AG09309 (cell line): ENCODE data around the gene RNF123.

Experiments used
- DNase-seq: peaks from one replicate; pipeline ENCODE4 v3.0.0-alpha.2; 2010; ENCODE audit warnings: low read depth
- H3K4me3 ChIP-seq: 2 replicates; pipeline ENCODE4 v1.5.1; 2011; ENCODE audit warnings: mild to moderate bottlenecking, low read depth, low read length, moderate library complexity; ENCODE audit not compliant: control insufficient read depth
- TF ChIP-seq, protein P1 (sequence below): IDR thresholded peaks from 2 replicates; pipeline ENCODE4 v1.5.1; 2011; ENCODE audit warnings: mild to moderate bottlenecking, low read depth, low read length, inconsistent platforms; ENCODE audit not compliant: insufficient read depth, control insufficient read depth; ENCODE audit errors: missing control alignments

Gene RNF123

DNA sequence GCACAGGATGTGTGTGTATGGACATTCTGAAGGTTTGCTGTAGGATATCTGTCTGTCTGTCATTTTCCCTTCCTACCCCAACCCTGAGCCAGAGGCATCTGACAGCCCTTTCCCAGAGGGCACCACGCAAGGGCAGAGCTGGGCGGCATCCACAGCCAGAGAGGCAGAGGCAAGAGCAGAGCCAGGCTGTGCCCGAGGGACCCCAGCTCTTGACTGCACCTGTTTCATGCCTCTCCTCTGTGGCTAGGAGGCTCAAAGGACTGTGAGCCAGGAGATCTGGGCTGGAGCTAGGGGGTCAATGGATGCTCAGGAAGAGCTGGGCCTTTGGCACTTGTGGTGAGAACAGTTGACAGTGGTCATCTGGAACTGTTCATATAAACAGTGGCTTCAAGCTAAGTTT, 20.0 kb upstream of the RNF123 start:
- no peak overlapping the region for H3K4me3 ChIP-seq
- no peak for DNase-seq
- TF ChIP-seq, protein P1, sequence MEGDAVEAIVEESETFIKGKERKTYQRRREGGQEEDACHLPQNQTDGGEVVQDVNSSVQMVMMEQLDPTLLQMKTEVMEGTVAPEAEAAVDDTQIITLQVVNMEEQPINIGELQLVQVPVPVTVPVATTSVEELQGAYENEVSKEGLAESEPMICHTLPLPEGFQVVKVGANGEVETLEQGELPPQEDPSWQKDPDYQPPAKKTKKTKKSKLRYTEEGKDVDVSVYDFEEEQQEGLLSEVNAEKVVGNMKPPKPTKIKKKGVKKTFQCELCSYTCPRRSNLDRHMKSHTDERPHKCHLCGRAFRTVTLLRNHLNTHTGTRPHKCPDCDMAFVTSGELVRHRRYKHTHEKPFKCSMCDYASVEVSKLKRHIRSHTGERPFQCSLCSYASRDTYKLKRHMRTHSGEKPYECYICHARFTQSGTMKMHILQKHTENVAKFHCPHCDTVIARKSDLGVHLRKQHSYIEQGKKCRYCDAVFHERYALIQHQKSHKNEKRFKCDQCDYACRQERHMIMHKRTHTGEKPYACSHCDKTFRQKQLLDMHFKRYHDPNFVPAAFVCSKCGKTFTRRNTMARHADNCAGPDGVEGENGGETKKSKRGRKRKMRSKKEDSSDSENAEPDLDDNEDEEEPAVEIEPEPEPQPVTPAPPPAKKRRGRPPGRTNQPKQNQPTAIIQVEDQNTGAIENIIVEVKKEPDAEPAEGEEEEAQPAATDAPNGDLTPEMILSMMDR = no peak

DNA sequence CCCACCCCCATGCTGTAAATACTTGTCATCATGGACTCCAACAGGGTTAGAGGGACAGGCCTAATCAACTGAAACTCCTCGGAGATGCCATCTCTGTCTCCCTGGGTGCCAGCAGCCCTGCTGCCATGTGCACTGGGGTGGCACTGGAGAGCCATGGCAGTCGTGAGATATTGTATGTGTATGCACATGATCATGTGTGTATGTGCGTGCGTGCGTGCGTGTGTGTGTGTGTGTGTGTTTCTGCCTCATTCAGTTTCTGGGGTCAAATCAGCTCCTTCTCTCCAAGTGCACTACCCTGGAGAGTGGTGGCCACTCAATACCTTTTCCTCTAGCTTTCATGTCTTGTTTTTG, 18.4 kb upstream of the RNF123 start:
- H3K4me3 ChIP-seq = no peak overlapping the region
- TF ChIP-seq, protein P1 = no peak
- no peak for DNase-seq

DNA sequence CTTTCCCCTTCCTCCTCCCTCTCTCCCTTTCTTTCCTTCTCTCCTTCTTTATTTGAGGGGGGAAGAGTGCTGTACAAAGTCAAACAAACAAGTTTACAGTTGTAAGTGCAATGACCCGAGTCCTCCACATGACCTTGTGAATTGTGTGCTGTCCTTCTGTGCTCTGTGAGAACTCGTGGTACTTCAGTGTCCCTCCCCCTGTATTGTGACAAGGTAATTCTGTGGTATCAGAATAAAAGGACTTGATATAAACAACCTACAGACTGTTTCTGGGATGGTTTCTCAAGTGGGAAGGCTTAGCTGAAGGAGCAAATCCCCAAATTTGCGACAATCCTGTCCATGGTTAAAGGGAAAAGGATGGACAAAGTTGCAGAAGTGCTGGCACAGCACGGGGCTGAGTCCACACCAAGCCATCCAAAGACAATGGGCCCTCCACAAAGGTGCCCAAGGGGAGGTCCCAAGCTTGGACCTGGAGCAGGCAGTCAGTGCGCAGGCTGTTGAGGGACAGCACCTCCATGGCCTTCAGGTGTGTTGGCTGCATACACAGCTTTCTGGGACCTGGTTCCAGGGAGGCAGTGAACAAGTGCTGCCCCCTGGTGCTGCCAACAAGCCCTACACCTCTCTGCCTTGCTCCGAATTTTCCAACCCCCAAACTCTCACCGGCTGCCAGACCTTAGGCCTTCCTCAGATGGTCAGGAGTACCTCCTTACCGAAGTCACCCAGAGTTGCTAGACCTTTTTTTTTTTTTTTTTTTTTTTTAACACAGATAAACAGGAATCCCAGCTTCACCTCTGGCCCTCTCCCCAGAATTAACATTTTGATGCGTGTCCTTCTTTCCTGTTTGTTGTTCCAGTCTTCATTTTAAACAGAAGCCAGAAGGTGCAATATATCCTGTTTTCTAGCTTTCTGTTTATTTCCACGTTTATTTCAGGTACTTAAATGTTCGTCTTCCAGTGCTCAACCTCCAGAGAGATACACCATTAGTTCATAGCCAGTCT, 17.8 kb upstream of the RNF123 start:
- TF ChIP-seq, protein P1 = peak; percentile 95
- no peak for DNase-seq
- H3K4me3 ChIP-seq = no peak overlapping the region

DNA sequence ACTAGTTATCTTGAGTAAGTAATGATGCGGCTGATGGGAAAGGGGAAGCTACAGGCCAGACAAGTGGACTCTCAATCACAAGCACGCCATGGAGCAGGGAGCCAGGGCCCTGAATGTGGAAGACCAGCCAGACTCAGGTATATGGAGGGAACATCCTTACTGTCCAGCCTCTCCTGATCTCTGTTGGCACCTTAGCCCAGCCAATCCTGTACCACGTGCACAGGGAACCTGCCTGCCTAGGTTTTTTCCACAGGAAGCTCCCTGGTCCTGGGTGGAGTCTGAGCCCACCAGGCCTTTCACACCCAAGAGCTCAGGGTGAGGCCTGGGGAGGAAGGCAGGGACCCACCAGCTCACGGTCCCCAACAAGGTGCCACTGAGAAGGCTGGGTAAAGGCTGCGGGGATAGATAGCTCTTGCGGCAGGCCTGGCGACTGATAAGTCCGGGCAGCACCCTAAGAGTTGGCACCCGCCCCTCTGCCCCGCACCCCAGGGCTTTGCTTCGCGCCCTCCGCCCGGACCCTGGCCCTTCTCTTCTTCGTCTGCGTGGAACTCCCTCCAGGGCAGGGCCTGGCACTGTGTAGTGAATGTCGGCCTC, 16.1 kb upstream of the RNF123 start:
- no peak for DNase-seq
- TF ChIP-seq, protein P1 = no peak
- peak overlapping the region; percentile 83 for H3K4me3 ChIP-seq

DNA sequence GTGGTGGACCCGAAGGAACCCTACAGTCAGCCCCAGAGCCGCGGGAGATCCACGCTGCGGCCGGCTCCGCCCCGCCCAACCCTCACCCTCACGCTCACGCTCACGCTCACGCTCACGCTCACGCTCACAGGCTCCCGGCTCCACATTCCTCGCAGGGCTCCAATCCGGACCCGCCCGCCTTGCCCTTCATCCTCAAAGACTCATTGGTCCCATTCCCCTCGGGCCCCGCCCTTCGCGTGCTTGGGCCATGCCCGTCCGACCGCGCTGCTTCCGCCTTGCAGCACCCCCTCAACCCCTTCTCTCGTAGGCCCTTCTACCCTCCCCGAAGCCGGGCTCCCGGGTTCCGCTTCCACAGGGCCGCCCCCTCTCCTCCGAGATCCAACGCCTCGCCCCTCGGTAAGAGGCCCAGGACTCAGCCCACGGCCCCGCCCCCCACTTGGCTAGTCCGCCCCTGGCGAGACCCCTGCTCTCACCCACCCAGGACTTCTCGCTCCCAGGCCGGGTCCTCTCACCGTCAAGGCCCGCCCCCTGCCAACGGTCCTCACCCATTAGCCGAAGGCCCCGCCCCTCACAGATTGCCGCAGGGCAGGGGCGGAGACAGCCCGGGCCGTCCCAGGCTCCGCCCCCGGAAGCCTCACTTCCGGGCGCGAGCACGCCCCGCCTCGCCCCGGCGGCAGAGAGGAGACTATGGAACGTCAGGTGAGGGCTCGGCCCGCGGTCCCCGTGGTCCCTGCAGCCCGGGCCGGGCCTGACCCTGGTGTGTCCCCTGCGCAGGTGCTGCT, 15.5 kb upstream of the RNF123 start, which contains the start of gene APEH:
Gene APEH, plus strand, starts transcription at position 637 of the 782 bp plus-strand sequence. Its CDS starts 51 bp downstream, at position 688.
- H3K4me3 ChIP-seq = peak within 1 kb of the TSS; percentile 83
- TF ChIP-seq, protein P1 = no peak
- DNase-seq = peak; percentile 87

DNA sequence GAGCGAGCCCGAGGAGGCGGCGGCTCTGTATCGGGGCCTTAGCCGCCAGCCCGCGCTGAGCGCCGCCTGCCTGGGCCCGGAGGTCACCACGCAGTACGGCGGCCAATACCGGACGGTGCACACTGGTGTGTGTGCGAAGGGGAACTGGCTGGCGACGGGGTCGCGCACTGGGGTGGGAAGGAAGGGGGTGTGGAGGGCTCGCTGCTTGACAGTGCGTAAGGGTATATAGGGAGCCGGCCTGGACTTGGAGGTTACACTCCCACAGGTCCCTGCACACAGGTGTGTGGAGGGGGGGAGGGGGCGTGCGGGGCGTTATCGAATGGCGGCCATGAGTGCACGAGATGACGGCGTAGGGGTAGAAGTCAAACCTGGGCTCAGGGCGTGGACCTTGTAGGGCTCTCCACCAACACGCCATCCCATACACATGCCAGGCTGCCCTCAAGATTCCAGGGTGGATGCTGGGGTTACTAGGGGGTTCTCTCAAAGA, 14.8 kb upstream of the RNF123 start:
- peak overlapping the region; percentile 83 for H3K4me3 ChIP-seq
- DNase-seq = no peak
- TF ChIP-seq, protein P1 = no peak
